AG09319 (cell line): ENCODE measurements around the gene NECAB2.

Source experiments
- DNase-seq: peaks from one replicate; pipeline ENCODE4 v3.0.0-alpha.2; 2010; ENCODE audit warnings: low read depth; ENCODE audit errors: extremely low read depth
- CTCF ChIP-seq: IDR thresholded peaks from 2 replicates; pipeline ENCODE4 v1.5.1; 2011; ENCODE audit warnings: low read depth, mild to moderate bottlenecking, inconsistent platforms, low read length, moderate library complexity

NECAB2 gene

GRCh38 chr16:84009282-84009681 is 41.2 kb downstream of the NECAB2 start:
- no peak for DNase-seq
- TF ChIP-seq CTCF: no peak

- no peak for TF ChIP-seq CTCF
- DNase-seq: no peak
These were observed 45.9 kb downstream of the NECAB2 start for GRCh38 chr16:84013787-84014569.

- no peak for DNase-seq
- TF ChIP-seq CTCF: no peak
These were observed 46.7 kb downstream of the NECAB2 start for GRCh38 chr16:84014570-84015327.

- TF ChIP-seq CTCF: no peak
- DNase-seq: no peak
These were observed 47.4 kb downstream of the NECAB2 start for GRCh38 chr16:84015399-84015798.

GRCh38 chr16:84016477-84016876 is 48.4 kb downstream of the NECAB2 start:
- no peak for TF ChIP-seq CTCF
- no peak for DNase-seq

- DNase-seq: no peak
- TF ChIP-seq CTCF: no peak
These were observed 50.7 kb downstream of the NECAB2 start for GRCh38 chr16:84018710-84019109.

- no peak for TF ChIP-seq CTCF
These were observed 52.3 kb downstream of the NECAB2 start for GRCh38 chr16:84020353-84020752.

More at GRCh38 chr16:84020353-84020752, 52.3 kb downstream of the NECAB2 start:
- no peak for DNase-seq
